ENCODE results near the gene GTF2A2.

The GTF2A2 gene

DNA sequence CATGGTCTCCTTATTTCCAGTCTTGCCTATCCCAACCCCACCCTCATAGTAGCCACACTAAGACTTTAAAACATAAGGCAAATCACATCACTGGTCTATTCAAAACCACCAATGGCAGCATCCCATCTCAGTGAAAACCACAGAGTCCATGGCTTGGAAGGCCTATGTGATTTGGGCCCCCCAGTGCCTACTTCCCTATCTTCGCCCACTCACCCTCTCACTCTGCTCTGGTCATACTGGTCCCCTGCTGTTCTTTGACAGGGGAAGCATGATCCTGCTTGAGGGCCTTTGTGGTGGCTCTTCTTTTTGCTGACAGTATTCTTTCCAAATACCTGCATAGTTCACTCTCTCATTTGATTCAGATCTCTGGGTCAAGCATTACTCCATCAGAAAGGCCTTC lies 3.3 kb downstream of the GTF2A2 start:
- TF ChIP-seq CTCF (IDR thresholded peaks at IDR 0.05; ENCODE audit: low read depth, low read length, poor library complexity, severe bottlenecking) (no peak), EZH2phosphoT487 (IDR thresholded peaks at IDR 0.05; ENCODE audit: borderline replicate concordance, low read length) (no peak)
- H3K4me2 ChIP-seq (ENCODE audit: low read length): no peak overlapping the region
- H3K4me3 ChIP-seq (ENCODE audit: low read length): no peak overlapping the region
- no peaks in the 10 kb centered on the region for H3K9me2 ChIP-seq (replicated peaks; ENCODE audit: control insufficient read depth, low read length)
- no peaks in the 10 kb centered on the region for H3K9me3 ChIP-seq (ENCODE audit: control insufficient read depth, insufficient read depth, low read length)
- peaks cover 22% of the 10 kb centered on the region for H3K4me1 ChIP-seq (ENCODE audit: control insufficient read depth, low read length)
- H3K27ac ChIP-seq (ENCODE audit: low read depth, low read length): no peak overlapping the region
- H3K79me2 ChIP-seq (ENCODE audit: control insufficient read depth, low read length): peaks cover 56% of the 10 kb centered on the region
- no peaks in the 10 kb centered on the region for H4K20me1 ChIP-seq (ENCODE audit: control insufficient read depth, insufficient read depth, low read depth, low read length)
- peaks cover 71% of the 10 kb centered on the region for H3K36me3 ChIP-seq (ENCODE audit: control insufficient read depth, low read length)
- peaks cover 15% of the 10 kb centered on the region; the same call in 1 of the 2 replicates for H3F3A ChIP-seq (ENCODE audit: control insufficient read depth, insufficient read depth)
- H3K27me3 ChIP-seq (ENCODE audit: control insufficient read depth, low read length): no peaks in the 10 kb centered on the region

GRCh38 chr15:59649603-59650002 lies 7.7 kb downstream of the GTF2A2 start:
- Histone ChIP-seq H3K9me3 (ENCODE audit: control insufficient read depth, insufficient read depth, low read length) (no peaks in the 10 kb centered on the region), H3K27me3 (ENCODE audit: control insufficient read depth, low read length) (no peaks in the 10 kb centered on the region), H3K4me1 (ENCODE audit: control insufficient read depth, low read length) (no peaks in the 10 kb centered on the region), H3K9me2 (replicated peaks; ENCODE audit: control insufficient read depth, low read length) (no peaks in the 10 kb centered on the region), H3K79me2 (ENCODE audit: control insufficient read depth, low read length) (peaks cover 32% of the 10 kb centered on the region), H3K4me3 (ENCODE audit: low read length) (no peak overlapping the region), H4K20me1 (ENCODE audit: control insufficient read depth, insufficient read depth, low read depth, low read length) (no peaks in the 10 kb centered on the region), H3K36me3 (ENCODE audit: control insufficient read depth, low read length) (peaks cover 76% of the 10 kb centered on the region), H3K27ac (ENCODE audit: low read depth, low read length) (no peak overlapping the region), H3F3A (ENCODE audit: control insufficient read depth, insufficient read depth) (peaks cover 9% of the 10 kb centered on the region; the same call in 1 of the 2 replicates), H3K4me2 (ENCODE audit: low read length) (no peak overlapping the region)
- TF ChIP-seq CTCF (IDR thresholded peaks at IDR 0.05; ENCODE audit: low read depth, low read length, poor library complexity, severe bottlenecking) (no peak), EZH2phosphoT487 (IDR thresholded peaks at IDR 0.05; ENCODE audit: borderline replicate concordance, low read length) (no peak)

DNA sequence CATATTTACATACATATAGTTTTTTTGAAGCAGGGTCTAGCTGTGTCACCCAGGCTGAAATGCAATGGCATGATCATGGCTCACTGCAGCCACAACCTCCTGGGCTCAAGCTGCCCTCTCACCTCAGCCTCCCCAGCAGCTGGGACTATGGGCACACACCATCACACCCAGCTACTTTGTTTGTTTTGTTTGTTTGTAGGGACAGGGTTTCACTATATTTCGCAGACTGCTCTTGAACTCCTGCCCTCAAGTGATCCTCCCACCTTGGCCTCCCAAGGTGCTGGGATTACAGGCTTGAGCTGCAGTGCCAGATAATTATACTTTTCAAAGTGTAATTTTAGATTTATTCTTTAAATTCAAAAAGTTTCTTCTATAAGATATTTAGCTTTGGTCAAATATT lies 10.2 kb downstream of the GTF2A2 start:
- peaks cover 11% of the 10 kb centered on the region for H3F3A ChIP-seq (ENCODE audit: control insufficient read depth, insufficient read depth)
- no peaks in the 10 kb centered on the region; the same call in 1 of the 2 replicates for H4K20me1 ChIP-seq (ENCODE audit: control insufficient read depth, insufficient read depth, low read depth, low read length)
- H3K27ac ChIP-seq (ENCODE audit: low read depth, low read length): no peak overlapping the region
- H3K27me3 ChIP-seq (ENCODE audit: control insufficient read depth, low read length): no peaks in the 10 kb centered on the region
- H3K4me1 ChIP-seq (ENCODE audit: control insufficient read depth, low read length): no peaks in the 10 kb centered on the region
- TF ChIP-seq EZH2phosphoT487 (IDR thresholded peaks at IDR 0.05; ENCODE audit: borderline replicate concordance, low read length) (no peak), CTCF (IDR thresholded peaks at IDR 0.05; ENCODE audit: low read depth, low read length, poor library complexity, severe bottlenecking) (no peak)
- peaks cover 9% of the 10 kb centered on the region for H3K79me2 ChIP-seq (ENCODE audit: control insufficient read depth, low read length)
- H3K9me2 ChIP-seq (replicated peaks; ENCODE audit: control insufficient read depth, low read length): no peaks in the 10 kb centered on the region
- H3K36me3 ChIP-seq (ENCODE audit: control insufficient read depth, low read length): peaks cover 64% of the 10 kb centered on the region
- H3K4me2 ChIP-seq (ENCODE audit: low read length): no peak overlapping the region
- no peaks in the 10 kb centered on the region for H3K9me3 ChIP-seq (ENCODE audit: control insufficient read depth, insufficient read depth, low read length)
- H3K4me3 ChIP-seq (ENCODE audit: low read length): no peak overlapping the region
